B cell (primary cell): ENCODE measurements around the gene UPF3B.

Source experiments
- EZH2 ChIP-seq: IDR thresholded peaks from 2 replicates; pipeline ENCODE4 v1.6.1; 2012; ENCODE audit warnings: borderline replicate concordance, low read depth, mild to moderate bottlenecking, moderate library complexity, low read length; ENCODE audit not compliant: insufficient read depth, poor library complexity, severe bottlenecking
- TF ChIP-seq, protein P1 (sequence below): fragments of 200-600 bp; IDR thresholded peaks from one replicate; pipeline ENCODE4 v1.8.0; 2022; ENCODE audit warnings: antibody characterized with exemption, mild to moderate bottlenecking

GRCh38 chrX:119816300-119816699, 36.5 kb downstream of the UPF3B start:
- TF ChIP-seq, protein P1, sequence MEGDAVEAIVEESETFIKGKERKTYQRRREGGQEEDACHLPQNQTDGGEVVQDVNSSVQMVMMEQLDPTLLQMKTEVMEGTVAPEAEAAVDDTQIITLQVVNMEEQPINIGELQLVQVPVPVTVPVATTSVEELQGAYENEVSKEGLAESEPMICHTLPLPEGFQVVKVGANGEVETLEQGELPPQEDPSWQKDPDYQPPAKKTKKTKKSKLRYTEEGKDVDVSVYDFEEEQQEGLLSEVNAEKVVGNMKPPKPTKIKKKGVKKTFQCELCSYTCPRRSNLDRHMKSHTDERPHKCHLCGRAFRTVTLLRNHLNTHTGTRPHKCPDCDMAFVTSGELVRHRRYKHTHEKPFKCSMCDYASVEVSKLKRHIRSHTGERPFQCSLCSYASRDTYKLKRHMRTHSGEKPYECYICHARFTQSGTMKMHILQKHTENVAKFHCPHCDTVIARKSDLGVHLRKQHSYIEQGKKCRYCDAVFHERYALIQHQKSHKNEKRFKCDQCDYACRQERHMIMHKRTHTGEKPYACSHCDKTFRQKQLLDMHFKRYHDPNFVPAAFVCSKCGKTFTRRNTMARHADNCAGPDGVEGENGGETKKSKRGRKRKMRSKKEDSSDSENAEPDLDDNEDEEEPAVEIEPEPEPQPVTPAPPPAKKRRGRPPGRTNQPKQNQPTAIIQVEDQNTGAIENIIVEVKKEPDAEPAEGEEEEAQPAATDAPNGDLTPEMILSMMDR, result no peak
- no peak for TF ChIP-seq EZH2
